ENCODE measurements around the gene SLC25A1. TPM values are rescaled to one million over a fixed set of nuclear protein-coding genes. Genes with fewer than 3 reads are reported as not detected.

SLC25A1 gene
- total and polyA plus RNA-seq, 10 of the 15 experiments (the other 5 are each of a cell fraction or from before 2014, with no cell fraction given): 2.3 to 79.0 (median 30.3) TPM

- no peaks in the 10 kb centered on the region for H3K4me1 ChIP-seq (ENCODE audit: control insufficient read depth, insufficient read depth, low read length)
Measured at GRCh38 chr22:19134874-19135273, 43.7 kb downstream of the SLC25A1 start.

DNA sequence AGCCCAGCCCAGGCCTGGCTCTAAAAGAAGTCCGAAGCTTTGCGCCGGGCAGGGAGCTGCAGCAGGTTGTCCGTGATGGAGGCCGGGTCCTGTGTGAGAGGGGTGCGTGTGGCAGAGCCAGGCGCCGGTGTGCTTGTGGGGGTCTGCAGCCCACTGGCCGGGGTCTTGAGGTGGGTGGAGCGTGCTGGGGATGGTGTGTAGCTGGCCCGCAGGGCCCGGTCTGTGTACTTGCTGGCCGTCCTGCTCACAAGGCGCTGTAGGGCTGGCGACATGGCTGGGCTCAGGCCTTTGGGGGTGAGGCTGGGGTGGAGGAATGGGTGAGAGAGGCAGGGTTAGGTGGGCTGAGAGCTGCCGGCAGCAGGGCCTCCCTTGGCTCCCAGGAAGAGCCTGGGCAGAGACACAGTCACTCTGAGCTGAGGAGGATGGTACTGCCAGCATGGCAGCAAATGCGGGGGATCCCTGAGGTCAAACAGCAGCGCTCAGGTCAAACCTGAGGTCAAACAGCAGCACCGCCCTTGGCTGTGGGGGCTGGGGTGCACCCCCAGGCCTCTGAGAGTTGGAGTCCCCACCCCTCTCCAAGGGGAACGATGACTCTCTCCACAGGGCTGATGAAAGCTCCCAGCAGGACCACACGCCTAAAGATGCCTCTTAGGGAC, 44.2 kb downstream of the SLC25A1 start:
- ChIA-PET CTCF (interaction anchor here (2.3 kb wide), 1 partner anchor 11 kb away, joined by 6 read pairs; the partner anchor contains the start of gene ESS2), POLR2A (no interaction called here), SMC1A (ENCODE audit: uncharacterized antibody, unreplicated experiment) (no interaction called here), RAD21 (ENCODE audit: unreplicated experiment) (no interaction called here)
- Histone ChIP-seq H3K36me3 (ENCODE audit: control insufficient read depth in 2 of 2, insufficient read depth in 2 of 2, low read length in 1 of 2) (peaks cover 5 to 14% of the 10 kb centered on the region in 2 experiments), H3K9ac (ENCODE audit: control insufficient read depth, insufficient read depth, low read length) (no peak overlapping the region), H3K27ac (ENCODE audit: control insufficient read depth, insufficient read depth) (no peak overlapping the region), H3K4me1 (ENCODE audit: control insufficient read depth, insufficient read depth, low read length) (no peaks in the 10 kb centered on the region), H3K27me3 (replicated peaks in 1 of 2; ENCODE audit: control insufficient read depth in 2 of 2, insufficient read depth in 2 of 2, low read length in 1 of 2) (no peaks in the 10 kb centered on the region), H2AFZ (ENCODE audit: control insufficient read depth, low read depth, low read length) (no peak overlapping the region), H4K20me1 (ENCODE audit: control insufficient read depth, insufficient read depth) (no peaks in the 10 kb centered on the region), H3K4me3 (no peak overlapping the region), H3K79me2 (ENCODE audit: control insufficient read depth, insufficient read depth, low read length) (no peaks in the 10 kb centered on the region), H3K4me2 (ENCODE audit: control insufficient read depth, insufficient read depth) (no peak overlapping the region), H3K9me3 (replicated peaks; ENCODE audit: control insufficient read depth, insufficient read depth, low read length) (no peaks in the 10 kb centered on the region)
- ATAC-seq (no peak), DNase-seq (ENCODE audit: low read depth, low spot score) (no peak), FAIRE-seq (no peak)
- in situ Hi-C loops (cut with MboI): no loop called here
- TF ChIP-seq SMAD1 (IDR thresholded peaks at IDR 0.05; ENCODE audit: low read depth, partially characterized antibody) (no peak), YY1 (IDR thresholded peaks at IDR 0.05; ENCODE audit: low read depth, low read length) (no peak), ZSCAN29 (IDR thresholded peaks at IDR 0.05) (no peak)
- BruUV-seq (replicated peaks): no TSS peak
- 95% methylated on average over 21 of the region's 21 CpGs for WGBS (ENCODE audit: insufficient coverage, insufficient replicate concordance, low lambda C conversion rate, missing lambda C conversion rate)
- intact Hi-C loops (cut with micrococcal nuclease; ENCODE audit: unreplicated experiment): no loop called here

More at GRCh38 chr22:19134874-19135273, 43.7 kb downstream of the SLC25A1 start:
- Histone ChIP-seq H2AFZ (ENCODE audit: control insufficient read depth, low read depth, low read length) (no peak overlapping the region), H3K9ac (ENCODE audit: control insufficient read depth, insufficient read depth, low read length) (no peak overlapping the region), H3K79me2 (ENCODE audit: control insufficient read depth, insufficient read depth, low read length) (no peaks in the 10 kb centered on the region), H3K4me3 (no peak overlapping the region), H3K4me2 (ENCODE audit: control insufficient read depth, insufficient read depth) (no peak overlapping the region), H4K20me1 (ENCODE audit: control insufficient read depth, insufficient read depth) (no peaks in the 10 kb centered on the region), H3K9me3 (replicated peaks; ENCODE audit: control insufficient read depth, insufficient read depth, low read length) (no peaks in the 10 kb centered on the region), H3K36me3 (ENCODE audit: control insufficient read depth in 2 of 2, insufficient read depth in 2 of 2, low read length in 1 of 2) (peaks cover 9 to 15% of the 10 kb centered on the region in 2 experiments), H3K27ac (ENCODE audit: control insufficient read depth, insufficient read depth) (no peak overlapping the region), H3K27me3 (replicated peaks in 1 of 2; ENCODE audit: control insufficient read depth in 2 of 2, insufficient read depth in 2 of 2, low read length in 1 of 2) (no peaks in the 10 kb centered on the region)
- in situ Hi-C loops (cut with MboI) (no loop called here), intact Hi-C loops (cut with micrococcal nuclease; ENCODE audit: unreplicated experiment) (no loop called here)
- WGBS (ENCODE audit: insufficient coverage, insufficient replicate concordance, low lambda C conversion rate, missing lambda C conversion rate): 97% methylated on average over 18 of the region's 18 CpGs
- no TSS peak for BruUV-seq (replicated peaks)
- ChIA-PET RAD21 (ENCODE audit: unreplicated experiment) (no interaction called here), SMC1A (ENCODE audit: uncharacterized antibody, unreplicated experiment) (no interaction called here), CTCF (no interaction called here), POLR2A (no interaction called here)
- DNase-seq (ENCODE audit: low read depth, low spot score) (no peak), ATAC-seq (no peak), FAIRE-seq (no peak)
- no peak for TF ChIP-seq BMI1 (IDR thresholded peaks at IDR 0.05; ENCODE audit: borderline replicate concordance)
- no peak for TF ChIP-seq RAD21 (IDR thresholded peaks at IDR 0.05; ENCODE audit: insufficient read depth, low read depth, low read length)
- TF ChIP-seq PAX8 (IDR thresholded peaks at IDR 0.05): no peak
- TF ChIP-seq RCOR1 (conservative IDR thresholded peaks at IDR 0.05; ENCODE audit: low read depth, low read length): no peak
- no peak for TF ChIP-seq KAT2A (conservative IDR thresholded peaks at IDR 0.05; ENCODE audit: control insufficient read depth, low read depth, low read length)

All from GM12878 (cell line).